ENCODE measurements around the gene NOS1AP. TPM values are rescaled to one million over a fixed set of nuclear protein-coding genes. Genes with fewer than 3 reads are reported as not detected.

Gene NOS1AP
- total RNA-seq: 0.29 and 1.1 TPM in 2 replicates

GRCh38 chr1:162069334-162070093 lies at the start of gene NOS1AP:
Gene NOS1AP, plus strand, starts transcription at chr1:162069691. Its CDS starts 487 bp downstream, at chr1:162070178.

DNA sequence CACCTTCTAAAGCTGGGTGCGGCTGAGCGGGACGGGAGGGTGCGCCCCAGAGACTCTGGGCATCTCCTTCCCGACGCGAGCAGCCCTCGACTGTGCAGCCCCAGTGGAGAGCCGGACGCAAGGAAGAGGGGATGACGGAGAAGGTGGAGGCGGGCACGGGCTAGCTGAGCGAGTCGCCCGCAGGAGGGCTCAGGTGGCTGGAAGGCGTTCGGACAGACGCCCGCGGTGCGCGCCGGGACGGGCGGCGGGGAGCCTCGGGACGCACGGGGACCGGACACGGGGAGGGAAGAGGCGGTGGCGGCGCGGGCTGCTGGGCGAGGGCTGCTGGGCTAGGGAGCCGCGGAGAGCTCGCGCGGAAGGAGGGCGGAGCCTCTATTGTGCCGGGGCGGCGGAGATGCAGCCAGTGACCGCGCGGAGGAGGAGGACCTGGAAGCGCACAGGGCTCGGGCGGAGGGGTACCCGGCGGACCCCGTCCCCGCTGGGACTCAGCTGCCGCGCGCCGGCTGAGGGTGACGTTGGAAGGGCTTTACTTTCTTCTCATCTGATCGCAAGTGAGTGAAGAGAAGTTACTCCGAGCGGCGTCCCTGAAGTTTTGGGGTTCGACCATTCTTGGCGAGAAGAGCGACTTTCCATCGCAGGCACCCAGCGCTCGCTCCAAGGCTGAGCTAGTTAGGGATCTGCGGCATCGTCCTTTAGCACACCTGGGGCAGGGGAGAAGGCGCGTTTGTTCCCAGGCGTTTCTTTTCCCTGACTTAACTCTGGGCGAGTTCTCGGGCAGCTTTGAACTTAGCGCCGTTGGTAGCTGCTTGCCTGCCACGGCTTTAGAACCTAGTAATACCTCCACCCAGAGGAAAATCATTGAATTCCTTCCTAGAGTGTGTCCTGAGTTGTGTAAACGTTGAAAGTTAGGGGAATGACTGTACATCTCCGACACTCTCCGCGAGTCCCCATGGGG lies 45.7 kb upstream of the NOS1AP start, which contains the start of gene OLFML2B:
Gene OLFML2B, minus strand, starts transcription at position 323 of the 955 bp plus-strand sequence. CDS start 439 bp downstream, outside the sequence.

DNA sequence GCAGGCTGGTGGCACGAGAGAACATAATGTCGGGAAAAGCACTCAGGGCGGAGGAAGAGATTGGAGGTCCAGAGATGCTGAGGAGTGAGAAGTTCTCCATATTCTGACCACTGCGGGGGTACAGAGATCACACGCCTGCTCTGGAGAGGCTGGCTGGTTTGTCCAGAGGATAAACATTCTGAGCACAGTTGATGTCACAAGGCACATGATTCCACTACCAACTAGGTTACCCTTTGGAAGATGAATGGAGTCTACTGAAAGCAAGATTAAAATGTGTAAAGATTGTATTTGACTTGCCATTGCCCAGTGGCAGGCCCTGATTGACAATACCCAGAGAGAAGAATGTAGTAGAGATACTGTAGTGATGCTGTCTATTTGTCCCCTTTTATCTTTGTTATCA lies 307.2 kb downstream of the NOS1AP start, which contains the start of gene SPATA46:
Gene SPATA46, minus strand, starts transcription at position 164 of the 400 bp plus-strand sequence. Its CDS starts 64 bp downstream, at position 100.

GRCh38 chr1:162381383-162381782 lies 311.9 kb downstream of the NOS1AP start, which contains the start of gene C1orf226:
Gene C1orf226, plus strand, starts transcription at chr1:162381728. Its CDS starts 174 bp downstream, at chr1:162381902.

GRCh38 chr1:162412002-162412401 lies 342.5 kb downstream of the NOS1AP start, which contains the start of gene SH2D1B:
Gene SH2D1B, minus strand, starts transcription at chr1:162412136. Its CDS starts 120 bp downstream, at chr1:162412016.

Small RNAs within 50 kb of the gene (small RNA-seq; reads per million reads assigned to genes)
- gene MIR4654 (ENCODE audit: low replicate concordance) (not detected), gene MIR556 (ENCODE audit: low replicate concordance) (not detected), gene RNA5SP61 (ENCODE audit: low replicate concordance) (not detected)

Other genes starting within 250 kb of the NOS1AP start
- 0.22 and 10.7 TPM in 2 replicates for gene OLFML2B, start 45.8 kb upstream of the NOS1AP start, total RNA-seq